ENCODE data around the gene TMEM94.

Gene TMEM94

GRCh38 chr17:75521290-75521689 is 64.9 kb downstream of the TMEM94 start:
- Histone ChIP-seq H3K4me1 (ENCODE audit: insufficient read depth, low read length, severe bottlenecking) (peaks cover 27% of the 10 kb centered on the region), H3K27ac (ENCODE audit: low read depth, low read length, poor library complexity, severe bottlenecking) (no peak overlapping the region), H2AFZ (ENCODE audit: low read length) (no peak overlapping the region), H3F3A (ENCODE audit: insufficient read depth, low read length) (no peaks in the 10 kb centered on the region), H3K9me2 (ENCODE audit: low read depth, low read length) (no peaks in the 10 kb centered on the region), H3K36me3 (ENCODE audit: insufficient read depth, low read length) (peaks cover 7% of the 10 kb centered on the region; the same call in 1 of the 2 replicates), H4K20me1 (ENCODE audit: insufficient read depth, low read length) (no peaks in the 10 kb centered on the region), H3K79me2 (ENCODE audit: insufficient read depth, low read length) (no peaks in the 10 kb centered on the region), H3K9me3 (ENCODE audit: low read length) (no peaks in the 10 kb centered on the region), H3K4me3 (ENCODE audit: low read depth, low read length, poor library complexity, severe bottlenecking) (no peak overlapping the region), H3K27me3 (ENCODE audit: insufficient read depth, low read length) (peaks cover 3% of the 10 kb centered on the region; the same call in 1 of the 2 replicates), H3K9ac (ENCODE audit: low read length) (no peak overlapping the region), H3K4me2 (ENCODE audit: low read length) (no peak overlapping the region)
- TF ChIP-seq, protein P1, sequence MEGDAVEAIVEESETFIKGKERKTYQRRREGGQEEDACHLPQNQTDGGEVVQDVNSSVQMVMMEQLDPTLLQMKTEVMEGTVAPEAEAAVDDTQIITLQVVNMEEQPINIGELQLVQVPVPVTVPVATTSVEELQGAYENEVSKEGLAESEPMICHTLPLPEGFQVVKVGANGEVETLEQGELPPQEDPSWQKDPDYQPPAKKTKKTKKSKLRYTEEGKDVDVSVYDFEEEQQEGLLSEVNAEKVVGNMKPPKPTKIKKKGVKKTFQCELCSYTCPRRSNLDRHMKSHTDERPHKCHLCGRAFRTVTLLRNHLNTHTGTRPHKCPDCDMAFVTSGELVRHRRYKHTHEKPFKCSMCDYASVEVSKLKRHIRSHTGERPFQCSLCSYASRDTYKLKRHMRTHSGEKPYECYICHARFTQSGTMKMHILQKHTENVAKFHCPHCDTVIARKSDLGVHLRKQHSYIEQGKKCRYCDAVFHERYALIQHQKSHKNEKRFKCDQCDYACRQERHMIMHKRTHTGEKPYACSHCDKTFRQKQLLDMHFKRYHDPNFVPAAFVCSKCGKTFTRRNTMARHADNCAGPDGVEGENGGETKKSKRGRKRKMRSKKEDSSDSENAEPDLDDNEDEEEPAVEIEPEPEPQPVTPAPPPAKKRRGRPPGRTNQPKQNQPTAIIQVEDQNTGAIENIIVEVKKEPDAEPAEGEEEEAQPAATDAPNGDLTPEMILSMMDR (IDR thresholded peaks at IDR 0.05; ENCODE audit: low read length) = no peak
- no peak for TF ChIP-seq EZH2 (IDR thresholded peaks at IDR 0.05; ENCODE audit: borderline replicate concordance, low read length)

- Histone ChIP-seq H2AFZ (ENCODE audit: low read length) (no peak overlapping the region), H3K9me2 (ENCODE audit: low read depth, low read length) (no peaks in the 10 kb centered on the region), H3K4me1 (ENCODE audit: insufficient read depth, low read length, severe bottlenecking) (peaks cover 27% of the 10 kb centered on the region), H3K4me2 (ENCODE audit: low read length) (no peak overlapping the region), H3K79me2 (ENCODE audit: insufficient read depth, low read length) (no peaks in the 10 kb centered on the region), H4K20me1 (ENCODE audit: insufficient read depth, low read length) (no peaks in the 10 kb centered on the region), H3K9me3 (ENCODE audit: low read length) (no peaks in the 10 kb centered on the region), H3K9ac (ENCODE audit: low read length) (no peak overlapping the region), H3K36me3 (ENCODE audit: insufficient read depth, low read length) (peaks cover 7% of the 10 kb centered on the region; the same call in 1 of the 2 replicates), H3K4me3 (ENCODE audit: low read depth, low read length, poor library complexity, severe bottlenecking) (no peak overlapping the region), H3K27me3 (ENCODE audit: insufficient read depth, low read length) (peaks cover 7% of the 10 kb centered on the region; the same call in 1 of the 2 replicates), H3F3A (ENCODE audit: insufficient read depth, low read length) (no peaks in the 10 kb centered on the region), H3K27ac (ENCODE audit: low read depth, low read length, poor library complexity, severe bottlenecking) (no peak overlapping the region)
- TF ChIP-seq, protein P1 (IDR thresholded peaks at IDR 0.05; ENCODE audit: low read length) = no peak
- no peak for TF ChIP-seq EZH2 (IDR thresholded peaks at IDR 0.05; ENCODE audit: borderline replicate concordance, low read length)
Observed at GRCh38 chr17:75521951-75522727, 65.7 kb downstream of the TMEM94 start.

GRCh38 chr17:75523647-75524046 is 67.2 kb downstream of the TMEM94 start:
- no peaks in the 10 kb centered on the region for H3F3A ChIP-seq (ENCODE audit: insufficient read depth, low read length)
- TF ChIP-seq EZH2 (IDR thresholded peaks at IDR 0.05; ENCODE audit: borderline replicate concordance, low read length) = no peak
- TF ChIP-seq, protein P1 (IDR thresholded peaks at IDR 0.05; ENCODE audit: low read length) = no peak
- H3K4me2 ChIP-seq (ENCODE audit: low read length) = no peak overlapping the region
- no peak overlapping the region for H3K9ac ChIP-seq (ENCODE audit: low read length)
- H2AFZ ChIP-seq (ENCODE audit: low read length) = no peak overlapping the region
- H3K79me2 ChIP-seq (ENCODE audit: insufficient read depth, low read length) = no peaks in the 10 kb centered on the region
- peaks cover 6% of the 10 kb centered on the region; the same call in 1 of the 2 replicates for H3K36me3 ChIP-seq (ENCODE audit: insufficient read depth, low read length)
- H3K4me3 ChIP-seq (ENCODE audit: low read depth, low read length, poor library complexity, severe bottlenecking) = no peak overlapping the region
- peaks cover 7% of the 10 kb centered on the region; the same call in 1 of the 2 replicates for H3K27me3 ChIP-seq (ENCODE audit: insufficient read depth, low read length)
- H4K20me1 ChIP-seq (ENCODE audit: insufficient read depth, low read length) = no peaks in the 10 kb centered on the region
- peaks cover 12% of the 10 kb centered on the region for H3K4me1 ChIP-seq (ENCODE audit: insufficient read depth, low read length, severe bottlenecking)
- H3K9me3 ChIP-seq (ENCODE audit: low read length) = no peaks in the 10 kb centered on the region
- no peak overlapping the region for H3K27ac ChIP-seq (ENCODE audit: low read depth, low read length, poor library complexity, severe bottlenecking)
- no peaks in the 10 kb centered on the region for H3K9me2 ChIP-seq (ENCODE audit: low read depth, low read length)

Data from OCI-LY1 (cell line).